Measurements from ENCODE around the gene SPATA46. TPM values are rescaled to one million over a fixed set of nuclear protein-coding genes. Genes with fewer than 3 reads are reported as not detected.

The SPATA46 gene
- total RNA-seq, result not detected

DNA sequence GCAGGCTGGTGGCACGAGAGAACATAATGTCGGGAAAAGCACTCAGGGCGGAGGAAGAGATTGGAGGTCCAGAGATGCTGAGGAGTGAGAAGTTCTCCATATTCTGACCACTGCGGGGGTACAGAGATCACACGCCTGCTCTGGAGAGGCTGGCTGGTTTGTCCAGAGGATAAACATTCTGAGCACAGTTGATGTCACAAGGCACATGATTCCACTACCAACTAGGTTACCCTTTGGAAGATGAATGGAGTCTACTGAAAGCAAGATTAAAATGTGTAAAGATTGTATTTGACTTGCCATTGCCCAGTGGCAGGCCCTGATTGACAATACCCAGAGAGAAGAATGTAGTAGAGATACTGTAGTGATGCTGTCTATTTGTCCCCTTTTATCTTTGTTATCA, at the start of gene SPATA46:
TSS of gene SPATA46 (minus strand) at position 164 of the 400 bp plus-strand sequence. CDS start at position 100, 64 bp downstream.

DNA sequence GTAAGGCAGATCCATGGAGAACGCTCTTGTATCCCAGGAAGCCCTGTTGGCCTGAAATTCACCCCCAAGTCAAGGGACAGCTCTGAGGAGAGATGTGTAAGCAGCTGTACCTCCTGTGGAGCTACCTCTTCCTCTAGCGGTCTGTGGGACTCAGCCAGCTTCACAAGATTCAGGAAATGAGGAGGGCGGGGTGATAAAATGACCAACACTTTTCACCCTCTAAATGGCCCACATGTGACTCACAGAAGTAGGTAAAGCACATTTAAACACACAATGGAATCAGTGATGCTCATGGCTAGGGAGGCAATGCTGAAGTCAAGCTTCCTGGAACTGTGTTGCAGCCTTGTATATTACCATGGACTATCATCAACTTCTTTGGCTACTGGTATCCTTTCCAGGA, 35.3 kb upstream of the SPATA46 start, which contains the start of gene SH2D1B:
TSS of gene SH2D1B (minus strand) at position 135 of the 400 bp plus-strand sequence. CDS start at position 15, 120 bp downstream.

GRCh38 chr1:162381383-162381782, 4.7 kb upstream of the SPATA46 start, which contains the start of gene C1orf226:
TSS of gene C1orf226 (plus strand) at chr1:162381728. CDS start at chr1:162381902, 174 bp downstream.

Small RNA genes within 50 kb of the gene (small RNA-seq; reads per million reads assigned to genes)
- gene MIR556 (0.23 reads per million), gene RNA5SP61 (not detected)

Other genes starting within 250 kb of the SPATA46 start
- gene C1orf226, start 4.9 kb upstream of the SPATA46 start, total RNA-seq, result 1.8 TPM
- not detected for gene SH2D1B, start 35.3 kb upstream of the SPATA46 start, total RNA-seq
- gene UHMK1, start 121.0 kb upstream of the SPATA46 start, total RNA-seq, result 79.1 TPM
- gene UAP1, start 184.9 kb upstream of the SPATA46 start, total RNA-seq, result 39.0 TPM

All from diencephalon (tissue), 1 donor.